ENCODE results near the gene COL5A2.

- TF ChIP-seq CTCF (optimal IDR thresholded peaks at IDR 0.05 in 1 of 3, IDR thresholded peaks at IDR 0.05 in 1 of 3, conservative IDR thresholded peaks at IDR 0.05 in 1 of 3; ENCODE audit: extremely low read depth in 1 of 3, insufficient read depth in 2 of 3, low read length in 3 of 3): no peak
- TF ChIP-seq EZH2 (IDR thresholded peaks at IDR 0.05; ENCODE audit: low read length): no peak
These were observed 20.3 kb downstream of the COL5A2 start for GRCh38 chr2:189159273-189159672.
